RWPE1 (cell line): ENCODE data around the gene OGFOD3.
A peak's percentile ranks its signal among the peaks of the same experiment; 100 is the strongest.

ENCODE experiments used
- CTCF ChIA-PET: fragments of 350-600 bp; sonication (Branson Sonifier 250); formaldehyde crosslinking; extraction: SDS; loops from one replicate; lab custom pipeline; 2021; lab: Yijun Ruan, JAX
- POLR2A ChIA-PET: fragments of 400-600 bp; formaldehyde crosslinking; extraction: SDS; loops from one replicate; lab custom pipeline; 2020; ENCODE audit warnings: antibody characterized with exemption; ENCODE audit not compliant: low non-redundant PET; lab: Yijun Ruan, JAX
- DNase-seq: peaks from one replicate; pipeline ENCODE4 v3.0.0; 2012; ENCODE audit warnings: low spot score
- H3K27ac ChIP-seq: fragments of 450-650 bp; 2 replicates; pipeline ENCODE4 v1.5.1; 2017
- TF ChIP-seq, protein P1 (sequence below): fragments of 450-650 bp; conservative IDR thresholded peaks from 2 replicates; pipeline ENCODE4 v1.5.1; 2017; ENCODE audit warnings: low read depth, mild to moderate bottlenecking

OGFOD3 gene

DNA sequence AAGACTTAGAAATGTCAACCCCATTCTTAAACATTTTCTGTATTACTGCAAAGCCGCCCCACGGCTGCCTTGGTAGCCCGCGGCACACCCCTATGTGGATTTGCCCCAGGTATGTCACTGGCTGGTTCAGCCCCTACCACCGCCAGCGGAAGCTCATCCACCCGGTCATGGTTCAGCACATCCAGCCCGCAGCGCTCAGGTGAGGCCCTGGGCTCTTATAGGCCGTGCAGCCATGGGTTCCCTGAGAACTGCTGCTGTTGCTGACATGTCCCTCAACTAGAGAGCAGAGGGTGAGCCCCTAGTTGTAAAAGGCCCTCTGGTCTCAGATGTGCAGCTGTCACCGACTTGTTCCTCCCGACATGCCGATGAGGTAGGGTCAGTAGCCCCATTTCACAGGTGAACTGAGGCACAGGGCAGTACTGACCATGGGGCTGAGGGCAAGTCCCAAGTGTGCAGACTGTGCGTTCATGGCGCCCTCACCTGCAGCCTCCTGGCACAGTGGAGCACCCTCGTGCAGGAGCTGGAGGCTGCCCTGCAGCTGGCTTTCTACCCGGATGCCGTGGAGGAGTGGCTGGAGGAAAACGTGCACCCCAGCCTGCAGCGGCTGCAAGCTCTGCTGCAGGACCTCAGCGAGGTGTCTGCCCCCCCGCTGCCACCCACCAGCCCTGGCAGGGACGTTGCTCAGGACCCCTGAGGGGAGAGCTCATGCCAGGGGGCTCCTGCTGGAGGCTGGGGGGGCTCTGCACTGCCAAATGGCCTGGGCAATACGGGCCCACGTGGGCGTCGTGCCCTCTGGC lies 23.5 kb upstream of the OGFOD3 start:
- TF ChIP-seq, protein P1, sequence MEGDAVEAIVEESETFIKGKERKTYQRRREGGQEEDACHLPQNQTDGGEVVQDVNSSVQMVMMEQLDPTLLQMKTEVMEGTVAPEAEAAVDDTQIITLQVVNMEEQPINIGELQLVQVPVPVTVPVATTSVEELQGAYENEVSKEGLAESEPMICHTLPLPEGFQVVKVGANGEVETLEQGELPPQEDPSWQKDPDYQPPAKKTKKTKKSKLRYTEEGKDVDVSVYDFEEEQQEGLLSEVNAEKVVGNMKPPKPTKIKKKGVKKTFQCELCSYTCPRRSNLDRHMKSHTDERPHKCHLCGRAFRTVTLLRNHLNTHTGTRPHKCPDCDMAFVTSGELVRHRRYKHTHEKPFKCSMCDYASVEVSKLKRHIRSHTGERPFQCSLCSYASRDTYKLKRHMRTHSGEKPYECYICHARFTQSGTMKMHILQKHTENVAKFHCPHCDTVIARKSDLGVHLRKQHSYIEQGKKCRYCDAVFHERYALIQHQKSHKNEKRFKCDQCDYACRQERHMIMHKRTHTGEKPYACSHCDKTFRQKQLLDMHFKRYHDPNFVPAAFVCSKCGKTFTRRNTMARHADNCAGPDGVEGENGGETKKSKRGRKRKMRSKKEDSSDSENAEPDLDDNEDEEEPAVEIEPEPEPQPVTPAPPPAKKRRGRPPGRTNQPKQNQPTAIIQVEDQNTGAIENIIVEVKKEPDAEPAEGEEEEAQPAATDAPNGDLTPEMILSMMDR: no peak
- H3K27ac ChIP-seq: peak overlapping the region; percentile 61
- POLR2A ChIA-PET: no interaction called here
- DNase-seq: no peak
- CTCF ChIA-PET: no interaction called here

DNA sequence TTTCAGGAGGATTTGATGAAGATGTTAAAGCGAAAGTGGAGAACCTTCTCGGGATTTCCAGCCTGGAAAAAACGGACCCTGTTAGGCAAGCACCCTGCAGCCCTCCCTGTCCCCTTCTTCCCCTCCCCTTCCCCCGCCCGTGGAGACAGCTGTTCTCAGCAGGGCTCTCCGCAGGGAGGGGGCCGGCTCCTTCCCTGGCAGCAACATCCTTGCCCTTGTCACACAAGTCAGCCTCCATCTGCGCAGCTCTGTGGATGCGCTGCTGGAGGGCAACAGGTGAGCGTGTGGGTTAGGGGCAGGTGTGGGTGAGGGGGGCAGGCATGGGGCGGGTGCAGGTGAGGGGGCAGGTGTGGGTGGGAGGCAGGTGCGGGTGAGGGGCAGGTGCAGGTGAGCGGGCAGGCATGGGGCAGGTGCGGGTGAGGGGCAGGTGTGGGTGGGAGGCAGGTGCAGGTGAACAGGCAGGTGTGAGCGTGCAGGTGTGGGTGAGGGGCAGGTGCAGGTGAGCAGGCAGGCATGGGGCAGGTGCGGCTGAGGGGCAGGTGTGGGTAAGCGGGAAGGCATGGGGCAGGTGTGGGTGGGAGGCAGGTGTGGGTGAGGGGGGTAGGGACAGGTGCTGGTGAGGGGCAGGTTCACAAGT lies 22.7 kb upstream of the OGFOD3 start:
- TF ChIP-seq, protein P1: no peak
- H3K27ac ChIP-seq: peak overlapping the region; percentile 61

DNA sequence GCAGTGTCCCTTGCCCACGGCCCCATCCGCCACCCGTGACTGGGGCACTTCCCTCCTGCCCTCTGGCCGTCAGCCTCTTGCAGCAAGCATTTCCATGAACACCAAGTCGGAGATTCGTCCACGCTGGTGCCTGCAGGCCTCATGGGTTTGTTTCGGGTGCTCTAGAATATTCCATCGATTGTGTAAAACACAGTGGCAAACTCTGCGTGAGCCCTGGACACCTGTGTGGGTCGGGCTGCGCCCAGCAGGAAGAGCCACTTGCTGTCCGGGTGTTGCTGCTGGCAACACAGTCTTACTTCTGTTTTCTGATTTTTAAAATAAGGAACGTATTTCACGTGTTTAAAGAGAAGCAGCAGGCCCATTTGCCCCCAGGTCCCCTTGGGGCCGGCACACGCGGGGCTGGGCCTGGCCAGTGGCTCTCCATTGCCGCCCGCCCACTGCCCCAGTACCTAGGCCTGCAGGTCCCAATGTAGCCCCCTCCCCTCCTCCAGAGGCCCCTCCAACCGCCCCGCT lies 22.1 kb upstream of the OGFOD3 start:
- H3K27ac ChIP-seq: peak overlapping the region; percentile 7; the same call in 1 of the 2 replicates
- ChIA-PET CTCF (no interaction called here), POLR2A (no interaction called here)
- DNase-seq: no peak
- TF ChIP-seq, protein P1: no peak

More for the DNA sequence above, 22.7 kb upstream of the OGFOD3 start:
- POLR2A ChIA-PET: no interaction called here
- DNase-seq: no peak
- CTCF ChIA-PET: no interaction called here

DNA sequence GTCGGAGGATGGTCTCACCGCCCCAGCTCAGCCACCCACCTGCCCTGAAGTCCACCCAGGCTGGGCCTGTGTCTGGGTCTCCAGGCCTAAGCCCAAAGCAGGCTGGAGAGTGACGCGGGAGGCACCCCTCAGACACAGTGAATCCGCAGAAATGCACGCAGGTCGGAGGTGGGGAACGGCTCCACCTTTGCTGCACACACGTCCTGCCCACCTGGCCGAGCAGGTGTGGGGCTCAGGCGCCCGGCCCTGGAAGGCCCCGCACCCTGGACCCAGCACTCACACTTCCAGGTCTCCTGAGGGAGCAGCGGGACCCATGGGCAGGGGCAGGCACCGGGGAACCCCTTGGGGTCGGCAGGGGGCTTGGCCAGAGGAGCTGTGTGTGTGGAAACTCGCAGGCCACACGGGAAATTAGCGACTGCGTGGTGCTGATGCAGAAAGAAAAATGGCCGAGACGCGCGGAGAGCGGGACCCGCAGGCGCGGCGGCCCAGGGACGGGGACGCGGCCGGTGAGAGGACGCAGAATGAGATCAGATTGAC lies 21.5 kb upstream of the OGFOD3 start:
- DNase-seq: no peak
- TF ChIP-seq, protein P1: no peak
- no peak overlapping the region; the same call in 1 of the 2 replicates for H3K27ac ChIP-seq
- CTCF ChIA-PET: no interaction called here
- POLR2A ChIA-PET: no interaction called here

DNA sequence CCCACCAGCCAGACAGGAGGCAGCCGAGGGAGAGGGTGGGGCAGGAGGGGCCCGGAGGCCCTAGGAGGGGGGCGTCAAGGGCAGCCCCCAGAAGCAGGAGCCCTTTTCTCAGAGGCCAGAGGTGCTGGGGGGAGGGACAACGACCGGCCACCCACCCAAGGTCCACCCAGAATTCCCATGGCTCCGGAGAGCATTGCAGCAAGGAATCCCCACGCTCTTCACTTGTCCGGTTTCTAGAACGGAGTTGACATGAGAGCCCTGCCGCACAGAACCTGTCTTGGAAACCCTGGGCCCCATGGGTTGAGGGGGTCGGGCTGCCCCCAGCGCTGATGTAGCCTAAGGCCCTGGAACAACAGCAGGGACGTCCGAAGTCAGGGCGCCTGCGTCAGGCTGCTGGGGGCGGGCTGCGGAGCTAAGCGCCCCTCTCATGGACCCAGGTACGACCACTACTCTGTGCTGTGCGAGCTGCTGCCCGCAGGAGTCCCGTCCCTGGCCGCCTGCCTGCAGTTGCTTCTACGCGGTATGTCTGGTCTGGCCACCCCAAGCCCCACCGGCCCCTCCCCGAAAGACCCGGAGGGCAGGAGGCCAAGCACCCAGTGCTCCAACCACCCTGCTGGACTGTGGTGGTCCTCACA lies 20.9 kb upstream of the OGFOD3 start:
- CTCF ChIA-PET: no interaction called here
- no peak for DNase-seq
- TF ChIP-seq, protein P1: no peak
- POLR2A ChIA-PET: interaction anchor here (0.7 kb wide), 1 partner anchor 51 kb away, joined by 3 read pairs; no protein-coding TSS in a partner anchor
- H3K27ac ChIP-seq: peak overlapping the region; percentile 16
